Measurements from ENCODE around the gene CA14.
"Not testable (repeated sequence)": the region's sequence is repeated elsewhere in the genome, so short reads cannot be mapped to it uniquely, and the experiment has no call there.

The CA14 gene

DNA sequence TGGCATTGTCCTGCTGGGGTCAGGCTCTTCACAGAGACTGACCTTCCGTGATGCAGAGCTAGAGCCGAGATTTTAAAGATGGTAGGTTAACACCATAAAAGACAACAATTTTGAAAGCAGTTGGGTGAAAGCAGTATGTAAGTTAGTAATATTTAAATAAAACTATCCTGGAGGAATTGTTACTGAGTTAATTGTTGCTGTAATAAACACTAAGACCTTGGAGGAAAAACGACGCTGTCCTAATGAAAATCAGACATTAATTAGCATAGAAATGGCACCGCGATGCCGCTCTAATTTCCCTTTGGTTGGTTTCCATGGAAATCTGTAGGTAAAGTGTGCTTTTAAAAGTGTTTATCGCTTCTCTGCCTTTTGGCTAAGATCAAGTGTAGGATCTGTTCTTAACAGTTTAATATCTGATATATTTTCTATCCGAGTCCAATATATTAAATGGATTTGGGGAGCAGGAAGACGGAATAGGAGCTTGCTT lies 20.9 kb upstream of the CA14 start:
- no peaks in the 10 kb centered on the region for H3K9me3 ChIP-seq (ENCODE audit: control insufficient read depth in 2 of 2, low read length in 2 of 2)
- H3K36me3 ChIP-seq (ENCODE audit: control insufficient read depth in 2 of 2, insufficient read depth in 2 of 2, low read length in 2 of 2): no peaks in the 10 kb centered on the region
- peaks cover 13% of the 10 kb centered on the region for H3K4me1 ChIP-seq (ENCODE audit: control insufficient read depth, insufficient read depth, low read length)
- H3K27ac ChIP-seq (ENCODE audit: low read length): no peak overlapping the region
- H3K27me3 ChIP-seq (ENCODE audit: control insufficient read depth in 1 of 2, insufficient read depth in 2 of 2, low read length in 2 of 2): no peaks in the 10 kb centered on the region
- H3K9ac ChIP-seq (ENCODE audit: low read length in 2 of 2): peak overlapping the region in 1 of 2 donors; percentile 72
- H3K4me3 ChIP-seq (ENCODE audit: low read length in 2 of 2): peak overlapping the region; percentile 69 to 92

DNA sequence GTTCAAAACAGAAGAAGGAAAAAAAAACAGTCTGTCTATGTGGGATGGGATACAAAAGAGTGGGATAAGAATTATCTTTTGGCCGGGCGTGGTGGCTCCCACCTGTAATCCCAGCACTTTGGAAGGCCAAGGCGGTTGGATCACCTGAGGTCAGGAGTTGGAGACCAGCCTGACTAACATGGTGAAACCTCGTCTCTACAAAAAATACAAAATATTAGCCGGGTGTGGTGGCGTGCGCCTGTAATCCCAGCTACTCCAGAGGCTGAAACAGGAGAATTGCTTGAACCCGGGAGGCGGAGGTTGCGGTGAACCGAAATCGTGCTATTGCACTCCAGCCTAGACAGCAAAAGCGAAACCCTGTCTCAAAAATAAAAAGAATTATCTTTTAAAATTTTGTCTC lies 20.4 kb upstream of the CA14 start:
- H3K27me3 ChIP-seq (ENCODE audit: control insufficient read depth in 1 of 2, insufficient read depth in 2 of 2, low read length in 2 of 2); H3K36me3 ChIP-seq (ENCODE audit: control insufficient read depth in 2 of 2, insufficient read depth in 2 of 2, low read length in 2 of 2); H3K9ac ChIP-seq (ENCODE audit: low read length in 2 of 2); H3K27ac ChIP-seq (ENCODE audit: low read length); H3K9me3 ChIP-seq (ENCODE audit: control insufficient read depth in 2 of 2, low read length in 2 of 2); H3K4me3 ChIP-seq (ENCODE audit: low read length in 2 of 2): not testable (repeated sequence)
- peaks cover 13% of the 10 kb centered on the region for H3K4me1 ChIP-seq (ENCODE audit: control insufficient read depth, insufficient read depth, low read length)

DNA sequence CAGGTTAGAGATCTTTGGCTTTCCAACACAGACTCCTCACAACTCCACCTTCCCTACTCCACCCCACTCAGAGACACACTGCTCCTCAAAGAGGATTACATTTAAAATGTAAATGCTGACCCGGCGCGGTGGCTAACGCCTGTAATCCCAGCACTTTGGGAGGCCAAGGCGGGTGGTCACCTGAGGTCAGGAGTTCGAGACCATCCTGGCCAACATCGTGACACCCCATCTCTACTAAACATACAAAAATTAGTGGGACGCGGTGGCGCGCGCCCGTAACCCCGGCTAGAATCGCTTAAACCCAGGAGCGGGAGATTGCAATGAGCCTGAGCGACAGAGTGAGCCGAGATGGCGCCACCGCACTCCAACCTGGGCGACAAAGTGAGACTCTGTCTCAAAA lies 19.8 kb upstream of the CA14 start:
- Histone ChIP-seq H3K9me3 (ENCODE audit: control insufficient read depth in 2 of 2, low read length in 2 of 2) (no peaks in the 10 kb centered on the region), H3K36me3 (ENCODE audit: control insufficient read depth in 2 of 2, insufficient read depth in 2 of 2, low read length in 2 of 2) (no peaks in the 10 kb centered on the region), H3K4me1 (ENCODE audit: control insufficient read depth, insufficient read depth, low read length) (peaks cover 13% of the 10 kb centered on the region), H3K27me3 (ENCODE audit: control insufficient read depth in 1 of 2, insufficient read depth in 2 of 2, low read length in 2 of 2) (no peaks in the 10 kb centered on the region), H3K27ac (ENCODE audit: low read length) (no peak overlapping the region), H3K4me3 (ENCODE audit: low read length in 2 of 2) (no peak overlapping the region), H3K9ac (ENCODE audit: low read length in 2 of 2) (no peak overlapping the region)

DNA sequence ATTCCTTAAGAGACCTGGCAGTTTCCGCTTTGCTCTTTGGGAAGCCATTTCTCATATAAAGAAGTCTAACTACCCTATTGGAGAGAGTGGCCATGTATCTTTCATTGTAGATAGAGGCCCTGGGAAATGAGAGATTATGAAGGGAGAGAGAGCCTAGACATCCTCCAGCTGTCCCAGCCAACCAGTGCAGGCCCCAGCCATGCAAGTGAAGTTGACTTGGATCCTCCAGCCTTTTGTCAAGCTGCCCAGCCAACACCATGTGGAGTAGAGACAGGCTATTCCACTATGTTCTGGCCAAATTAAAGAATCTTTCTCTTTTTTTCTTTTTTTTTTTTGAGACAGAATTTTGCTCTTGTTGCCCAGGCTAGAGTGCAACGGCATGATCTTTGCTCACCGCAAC lies 14.6 kb upstream of the CA14 start:
- H3K9me3 ChIP-seq (ENCODE audit: control insufficient read depth in 2 of 2, low read length in 2 of 2): no peaks in the 10 kb centered on the region

DNA sequence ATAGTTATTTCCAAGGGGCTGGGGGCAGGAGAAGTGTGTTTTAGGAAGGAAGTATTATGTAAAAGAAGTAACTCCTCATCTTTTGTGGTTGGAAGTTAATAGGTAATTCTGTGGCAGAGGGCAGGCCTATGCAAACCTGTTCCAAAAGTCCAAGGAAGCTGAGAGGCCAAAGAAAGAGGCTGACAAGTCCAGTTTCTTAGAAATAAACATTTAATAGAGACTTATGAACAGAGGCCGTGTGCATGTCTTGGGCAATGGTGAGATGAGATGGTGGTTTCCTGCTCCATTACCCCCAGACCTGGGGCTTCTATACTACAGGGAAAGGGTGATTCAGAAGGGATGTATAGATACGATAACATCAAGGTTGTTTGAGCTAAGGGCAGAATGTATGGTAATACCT lies 7.6 kb upstream of the CA14 start:
- H3K9me3 ChIP-seq (ENCODE audit: control insufficient read depth in 2 of 2, low read length in 2 of 2): no peaks in the 10 kb centered on the region
- H3K36me3 ChIP-seq (ENCODE audit: control insufficient read depth in 2 of 2, insufficient read depth in 2 of 2, low read length in 2 of 2): no peaks in the 10 kb centered on the region
- no peaks in the 10 kb centered on the region for H3K27me3 ChIP-seq (ENCODE audit: control insufficient read depth in 1 of 2, insufficient read depth in 2 of 2, low read length in 2 of 2)
- H3K27ac ChIP-seq (ENCODE audit: low read length): no peak overlapping the region
- no peak overlapping the region for H3K9ac ChIP-seq (ENCODE audit: low read length in 2 of 2)
- H3K4me3 ChIP-seq (ENCODE audit: low read length in 2 of 2): no peak overlapping the region
- no peaks in the 10 kb centered on the region for H3K4me1 ChIP-seq (ENCODE audit: control insufficient read depth, insufficient read depth, low read length)

More for the DNA sequence above, 14.6 kb upstream of the CA14 start:
- Histone ChIP-seq H3K4me1 (ENCODE audit: control insufficient read depth, insufficient read depth, low read length) (no peaks in the 10 kb centered on the region), H3K9ac (ENCODE audit: low read length in 2 of 2) (no peak overlapping the region), H3K27me3 (ENCODE audit: control insufficient read depth in 1 of 2, insufficient read depth in 2 of 2, low read length in 2 of 2) (no peaks in the 10 kb centered on the region), H3K4me3 (ENCODE audit: low read length in 2 of 2) (no peak overlapping the region), H3K27ac (ENCODE audit: low read length) (no peak overlapping the region), H3K36me3 (ENCODE audit: control insufficient read depth in 2 of 2, insufficient read depth in 2 of 2, low read length in 2 of 2) (no peaks in the 10 kb centered on the region)

DNA sequence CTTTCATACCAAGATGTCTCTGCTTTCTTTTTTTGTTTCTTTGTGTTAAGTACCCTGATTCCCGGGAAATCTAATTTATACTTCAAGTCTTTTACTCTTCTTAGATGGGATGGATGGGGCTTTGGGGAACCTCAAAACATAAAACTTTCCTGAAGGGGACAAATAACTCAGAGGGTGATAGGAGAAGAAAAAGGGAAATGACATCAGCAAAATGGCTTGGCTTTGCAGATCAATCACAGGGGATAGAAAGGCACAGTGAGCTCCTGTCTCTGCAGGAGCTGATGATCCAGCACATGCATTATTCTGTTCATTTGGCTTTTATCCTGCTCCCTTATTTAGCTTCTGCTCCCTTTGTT lies 1.4 kb upstream of the CA14 start:
- H3K27ac ChIP-seq (ENCODE audit: low read length): peak overlapping the region; percentile 80
- peaks cover 48% of the 10 kb centered on the region for H3K4me1 ChIP-seq (ENCODE audit: control insufficient read depth, insufficient read depth, low read length)
- H3K36me3 ChIP-seq (ENCODE audit: control insufficient read depth in 2 of 2, insufficient read depth in 2 of 2, low read length in 2 of 2): no peaks in the 10 kb centered on the region
- peak overlapping the region; percentile 18 to 36 for H3K9ac ChIP-seq (ENCODE audit: low read length in 2 of 2)
- no peaks in the 10 kb centered on the region for H3K27me3 ChIP-seq (ENCODE audit: control insufficient read depth in 1 of 2, insufficient read depth in 2 of 2, low read length in 2 of 2)
- peak overlapping the region; percentile 6 to 63 for H3K4me3 ChIP-seq (ENCODE audit: low read length in 2 of 2)
- no peaks in the 10 kb centered on the region for H3K9me3 ChIP-seq (ENCODE audit: control insufficient read depth in 2 of 2, low read length in 2 of 2)

DNA sequence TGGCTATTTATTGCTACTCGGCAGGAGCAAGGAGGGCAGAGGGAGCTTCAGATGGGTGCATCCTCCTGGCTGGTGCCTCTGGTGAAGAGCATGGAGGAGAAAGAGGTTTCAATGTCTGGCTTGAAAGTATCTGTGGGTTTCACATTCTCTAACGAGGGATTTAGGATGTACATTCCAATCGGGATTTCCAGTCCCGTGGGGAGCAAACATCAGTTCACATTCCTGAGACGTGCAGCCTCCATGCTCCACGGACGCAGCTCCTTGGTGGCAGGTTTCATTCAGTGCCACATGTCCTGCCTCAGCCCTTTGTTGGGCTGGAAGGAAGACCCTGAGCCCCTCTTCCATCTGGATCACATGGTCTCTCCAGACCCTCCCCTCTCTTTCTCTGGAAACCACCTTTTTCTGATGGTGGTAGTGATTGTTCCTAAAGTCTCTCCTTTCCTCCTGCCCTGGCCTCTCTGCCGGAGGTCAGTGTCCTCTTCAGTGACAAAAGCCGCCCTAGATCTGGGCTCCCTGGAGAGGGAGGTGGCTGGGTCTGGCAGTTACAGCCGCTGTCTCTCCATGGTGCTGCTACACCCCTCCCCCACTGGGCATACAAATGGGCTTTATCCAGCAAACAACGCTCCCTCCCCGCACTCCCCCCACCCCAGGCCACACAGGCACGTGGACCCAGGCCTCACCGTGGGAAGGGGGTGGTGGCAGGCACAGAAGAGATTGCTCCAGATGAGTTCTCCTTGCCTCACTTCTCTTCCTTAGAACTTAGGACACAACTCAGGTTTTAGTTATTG lies 826 bp upstream of the CA14 start:
- Histone ChIP-seq H3K27ac (ENCODE audit: low read length) (peak overlapping the region; percentile 80), H3K27me3 (ENCODE audit: control insufficient read depth in 1 of 2, insufficient read depth in 2 of 2, low read length in 2 of 2) (no peaks in the 10 kb centered on the region), H3K4me3 (ENCODE audit: low read length in 2 of 2) (peak overlapping the region; percentile 6 to 71), H3K9ac (ENCODE audit: low read length in 2 of 2) (peak overlapping the region; percentile 18 to 36), H3K36me3 (ENCODE audit: control insufficient read depth in 2 of 2, insufficient read depth in 2 of 2, low read length in 2 of 2) (no peaks in the 10 kb centered on the region), H3K9me3 (ENCODE audit: control insufficient read depth in 2 of 2, low read length in 2 of 2) (no peaks in the 10 kb centered on the region), H3K4me1 (ENCODE audit: control insufficient read depth, insufficient read depth, low read length) (peaks cover 48% of the 10 kb centered on the region)

DNA sequence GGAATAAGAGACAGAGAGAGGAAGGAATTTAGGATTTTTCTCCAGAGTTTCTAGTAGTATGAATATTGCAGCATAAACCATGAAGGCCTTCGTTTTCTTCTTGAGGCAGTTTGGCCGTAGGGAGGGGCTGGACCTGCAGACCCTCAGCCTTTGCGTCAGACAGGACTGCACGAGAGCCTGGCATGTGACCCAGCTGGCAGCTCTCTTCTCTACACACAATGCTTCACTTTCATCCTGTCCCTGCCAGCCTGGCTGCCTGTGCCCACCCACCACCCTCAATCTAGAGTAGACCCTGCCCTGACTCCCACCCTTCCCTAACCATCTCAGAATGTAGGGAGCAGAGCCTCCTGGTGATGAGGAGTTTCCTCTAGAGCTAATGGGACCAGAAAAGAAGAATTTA lies 1.6 kb downstream of the CA14 start:
- H3K4me3 ChIP-seq (ENCODE audit: low read length in 2 of 2): peak overlapping the region; percentile 67 to 71
- H3K9me3 ChIP-seq (ENCODE audit: control insufficient read depth in 2 of 2, low read length in 2 of 2): no peaks in the 10 kb centered on the region
- H3K4me1 ChIP-seq (ENCODE audit: control insufficient read depth, insufficient read depth, low read length): peaks cover 48% of the 10 kb centered on the region
- no peaks in the 10 kb centered on the region for H3K27me3 ChIP-seq (ENCODE audit: control insufficient read depth in 1 of 2, insufficient read depth in 2 of 2, low read length in 2 of 2)
- peak overlapping the region in 1 of 2 donors; percentile 55 for H3K9ac ChIP-seq (ENCODE audit: low read length in 2 of 2)
- H3K27ac ChIP-seq (ENCODE audit: low read length): peak overlapping the region; percentile 80
- H3K36me3 ChIP-seq (ENCODE audit: control insufficient read depth in 2 of 2, insufficient read depth in 2 of 2, low read length in 2 of 2): no peaks in the 10 kb centered on the region

DNA sequence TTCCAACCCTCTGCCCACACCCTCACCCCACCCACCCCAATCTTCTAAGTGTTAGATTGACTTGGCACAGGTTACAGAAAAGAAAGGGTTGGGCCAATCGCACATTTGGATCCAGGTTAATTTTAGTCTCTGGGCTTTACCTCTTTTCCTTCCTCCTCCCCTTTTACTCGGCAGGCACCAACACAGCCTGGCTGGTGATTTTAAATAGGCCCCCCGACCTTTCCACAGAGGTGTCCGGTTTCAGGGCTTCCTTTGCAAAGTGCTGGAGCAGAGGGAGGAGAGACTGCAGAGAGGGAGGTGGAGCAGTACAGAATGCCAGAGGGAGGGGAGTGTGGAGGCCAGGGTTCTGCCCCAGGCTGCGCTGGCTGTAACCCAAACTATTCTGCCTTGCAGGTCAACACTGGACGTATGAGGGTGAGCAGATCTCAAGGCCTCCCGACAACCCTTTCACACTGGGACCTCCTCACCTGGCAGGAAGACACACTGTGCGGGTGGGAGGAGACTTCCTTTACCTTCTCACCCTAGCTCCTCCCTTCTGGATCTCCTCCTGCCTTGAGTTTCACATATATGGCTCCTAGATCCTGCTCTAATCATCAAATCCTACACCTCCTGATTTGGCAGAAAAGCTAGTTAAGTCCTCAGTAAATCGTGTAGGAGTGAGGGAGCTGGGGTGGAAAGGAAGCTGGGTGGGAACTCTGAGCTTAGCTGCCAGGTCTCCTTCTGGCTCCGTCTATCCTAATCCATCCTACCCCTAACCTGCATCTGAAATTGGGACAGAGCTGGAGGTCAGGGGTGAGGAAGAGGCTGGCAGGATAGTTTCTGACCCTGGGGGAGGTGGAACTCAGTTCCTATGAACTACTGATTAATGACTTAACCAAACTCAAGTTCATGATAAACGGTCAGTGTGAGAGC lies 2.4 kb downstream of the CA14 start:
- Histone ChIP-seq H3K36me3 (ENCODE audit: control insufficient read depth in 2 of 2, insufficient read depth in 2 of 2, low read length in 2 of 2) (peaks cover 4 to 5% of the 10 kb centered on the region in 2 donors), H3K9me3 (ENCODE audit: control insufficient read depth in 2 of 2, low read length in 2 of 2) (no peaks in the 10 kb centered on the region), H3K27ac (ENCODE audit: low read length) (peak overlapping the region; percentile 31), H3K9ac (ENCODE audit: low read length in 2 of 2) (peak overlapping the region; percentile 15 to 55), H3K4me1 (ENCODE audit: control insufficient read depth, insufficient read depth, low read length) (peaks cover 48% of the 10 kb centered on the region), H3K4me3 (ENCODE audit: low read length in 2 of 2) (peak overlapping the region; percentile 7 to 40), H3K27me3 (ENCODE audit: control insufficient read depth in 1 of 2, insufficient read depth in 2 of 2, low read length in 2 of 2) (no peaks in the 10 kb centered on the region)

DNA sequence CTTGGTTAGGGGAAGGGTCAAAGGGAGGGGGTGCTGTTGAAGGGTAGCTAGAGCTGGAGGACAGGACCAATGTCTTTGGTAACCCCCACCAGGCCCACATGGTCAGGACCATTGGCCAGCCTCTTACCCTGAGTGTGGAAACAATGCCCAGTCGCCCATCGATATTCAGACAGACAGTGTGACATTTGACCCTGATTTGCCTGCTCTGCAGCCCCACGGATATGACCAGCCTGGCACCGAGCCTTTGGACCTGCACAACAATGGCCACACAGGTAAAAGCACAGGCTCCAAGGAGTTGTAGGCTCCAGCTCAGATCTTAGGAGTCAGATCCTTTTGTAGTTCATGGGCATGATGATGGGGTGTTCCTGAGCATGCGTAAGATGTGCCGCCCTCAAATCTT lies 3.8 kb downstream of the CA14 start:
- Histone ChIP-seq H3K9me3 (ENCODE audit: control insufficient read depth in 2 of 2, low read length in 2 of 2) (no peaks in the 10 kb centered on the region), H3K4me3 (ENCODE audit: low read length in 2 of 2) (no peak overlapping the region), H3K27ac (ENCODE audit: low read length) (no peak overlapping the region), H3K9ac (ENCODE audit: low read length in 2 of 2) (no peak overlapping the region), H3K36me3 (ENCODE audit: control insufficient read depth in 2 of 2, insufficient read depth in 2 of 2, low read length in 2 of 2) (peaks cover 16% of the 10 kb centered on the region in 2 donors), H3K27me3 (ENCODE audit: control insufficient read depth in 1 of 2, insufficient read depth in 2 of 2, low read length in 2 of 2) (no peaks in the 10 kb centered on the region), H3K4me1 (ENCODE audit: control insufficient read depth, insufficient read depth, low read length) (peaks cover 38% of the 10 kb centered on the region)
